GM12878 (cell line): ENCODE results near the gene UBE2I. TPM values are rescaled to one million over a fixed set of nuclear protein-coding genes. Genes with fewer than 3 reads are reported as not detected.

Experiments used
- ATAC-seq: fragments of 200-7000 bp; cut with Tn5 transposase; 3 replicates; pipeline ENCODE4 v1.9.1; 2020; ENCODE audit warnings: mild to moderate bottlenecking, moderate library complexity
- BruUV-seq: library from RNA; stranded (reverse); fragments of 400-500 nt; replicated peaks from 2 replicates; lab custom pipeline; 2021; lab: Mats Ljungman, UMichigan
- CTCF ChIA-PET: fragments of 300-600 bp; sonication (Branson Sonifier 250); formaldehyde crosslinking; extraction: SDS; loops from one replicate; lab custom pipeline; 2021; ENCODE audit warnings: inconsistent platforms; lab: Yijun Ruan, JAX
- POLR2A ChIA-PET: fragments of 350-600 bp; formaldehyde crosslinking; extraction: SDS; loops from one replicate; lab custom pipeline; 2021; ENCODE audit warnings: inconsistent platforms; lab: Charles Lee
- RAD21 ChIA-PET: fragments of 300-600 bp; sonication (Branson Sonifier 250); formaldehyde crosslinking; loops from one replicate; lab custom pipeline; 2023; ENCODE audit warnings: antibody characterized with exemption; ENCODE audit not compliant: unreplicated experiment; lab: Charles Lee
- SMC1A ChIA-PET: fragments of 300-600 bp; sonication (Branson Sonifier 250); formaldehyde crosslinking; loops from one replicate; lab custom pipeline; 2023; ENCODE audit not compliant: unreplicated experiment, uncharacterized antibody; lab: Charles Lee
- DNase-seq: peaks from one replicate; pipeline ENCODE4 v3.0.0-alpha.2; 2011; ENCODE audit warnings: low read depth, low spot score
- FAIRE-seq: peaks from 3 replicates; lab custom pipeline; 2011; peaks lifted over from hg19 to GRCh38; lab: Jason Lieb, UNC
- H2AFZ ChIP-seq: 2 replicates; pipeline ENCODE4 v1.6.0; 2011; ENCODE audit warnings: low read depth, low read length, control low read depth; ENCODE audit not compliant: control insufficient read depth
- H3K27ac ChIP-seq: 2 replicates; pipeline ENCODE4 v1.5.1; 2011; ENCODE audit warnings: control low read depth; ENCODE audit not compliant: control insufficient read depth, insufficient read depth
- H3K27me3 ChIP-seq, 2 experiments: replicated peaks in 1 of 2; 2 replicates each; pipeline versions ENCODE4 v1.6.0 to v1.6.1; 2011; ENCODE audit warnings: low read length in 1 of 2; ENCODE audit not compliant: control insufficient read depth in 2 of 2, insufficient read depth in 2 of 2
- H3K36me3 ChIP-seq, 2 experiments: 2 replicates each; pipeline ENCODE4 v1.5.1; 2011; ENCODE audit warnings: low read length in 1 of 2; ENCODE audit not compliant: control insufficient read depth in 2 of 2, insufficient read depth in 2 of 2
- H3K4me1 ChIP-seq: 2 replicates; pipeline ENCODE4 v1.6.1; 2011; ENCODE audit warnings: mild to moderate bottlenecking, low read length, moderate library complexity, mixed read lengths; ENCODE audit not compliant: control insufficient read depth, insufficient read depth
- H3K4me2 ChIP-seq: 2 replicates; pipeline ENCODE4 v1.6.0; 2011; ENCODE audit warnings: control low read depth; ENCODE audit not compliant: control insufficient read depth, insufficient read depth
- H3K4me3 ChIP-seq: fragments of 200-600 bp; sonication (generic); 2 replicates; pipeline ENCODE4 v1.5.1; 2016
- H3K79me2 ChIP-seq: 2 replicates; pipeline ENCODE4 v1.6.0; 2011; ENCODE audit warnings: low read length; ENCODE audit not compliant: control insufficient read depth, insufficient read depth
- H3K9ac ChIP-seq: 2 replicates; pipeline ENCODE4 v1.8.0; 2011; ENCODE audit warnings: low read length, control low read depth, mixed read lengths; ENCODE audit not compliant: control insufficient read depth, insufficient read depth
- H3K9me3 ChIP-seq: replicated peaks from 3 replicates; pipeline ENCODE4 v1.5.1; 2011; ENCODE audit warnings: mild to moderate bottlenecking, low read length; ENCODE audit not compliant: control insufficient read depth, insufficient read depth
- H4K20me1 ChIP-seq: 2 replicates; pipeline ENCODE4 v1.6.0; 2011; ENCODE audit not compliant: control insufficient read depth, insufficient read depth
- CHD4 ChIP-seq: fragments of 200-600 bp; sonication (generic); IDR thresholded peaks from 2 replicates; pipeline ENCODE4 v1.6.1; 2016; ENCODE audit warnings: mild to moderate bottlenecking
- FOS ChIP-seq: IDR thresholded peaks from 3 replicates; pipeline ENCODE4 v1.6.1; 2011; ENCODE audit warnings: borderline replicate concordance; ENCODE audit not compliant: insufficient read length; ENCODE audit errors: extremely low read depth
- FOXK2 ChIP-seq: fragments of 450-650 bp; IDR thresholded peaks from 2 replicates; pipeline ENCODE4 v1.6.1; 2017; ENCODE audit warnings: mild to moderate bottlenecking, moderate library complexity
- GATAD2B ChIP-seq: fragments of 450-650 bp; conservative IDR thresholded peaks from 2 replicates; pipeline ENCODE4 v1.6.1; 2017; ENCODE audit warnings: low read depth, mild to moderate bottlenecking, moderate library complexity
- IKZF1 ChIP-seq: fragments of 450-650 bp; conservative IDR thresholded peaks from 2 replicates; pipeline ENCODE4 v1.6.1; 2017; ENCODE audit warnings: antibody characterized with exemption, mild to moderate bottlenecking
- IKZF2 ChIP-seq, 2 experiments: fragments of 450-650 bp; IDR thresholded peaks; 2 replicates each; pipeline ENCODE4 v1.6.1; 2017; ENCODE audit warnings: mild to moderate bottlenecking in 2 of 2, moderate library complexity in 2 of 2
- JUND ChIP-seq: IDR thresholded peaks from 2 replicates; pipeline ENCODE4 v1.6.1; 2012; ENCODE audit warnings: low read depth, mild to moderate bottlenecking, low read length, improper control_type of control experiment, moderate library complexity
- KDM1A ChIP-seq: fragments of 200-600 bp; sonication (generic); IDR thresholded peaks from 2 replicates; pipeline ENCODE4 v1.6.1; 2016; ENCODE audit warnings: borderline replicate concordance
- SKIL ChIP-seq: fragments of 450-650 bp; IDR thresholded peaks from 2 replicates; pipeline ENCODE4 v1.6.1; 2017; ENCODE audit warnings: mild to moderate bottlenecking, low read depth, inconsistent platforms; ENCODE audit not compliant: poor library complexity, severe bottlenecking
- SMC3 ChIP-seq: IDR thresholded peaks from 2 replicates; pipeline ENCODE4 v1.6.1; 2011; ENCODE audit warnings: low read length, improper control_type of control experiment, borderline replicate concordance
- SP1 ChIP-seq: IDR thresholded peaks from one replicate; pipeline ENCODE4 v1.6.1; 2011; ENCODE audit warnings: low read depth, low read length
- SUPT20H ChIP-seq: IDR thresholded peaks from 2 replicates; pipeline ENCODE4 v1.6.1; 2011; ENCODE audit warnings: low read depth, mild to moderate bottlenecking, low read length, moderate library complexity, borderline replicate concordance; ENCODE audit not compliant: control insufficient read depth
- USF1 ChIP-seq: IDR thresholded peaks from 2 replicates; pipeline ENCODE4 v1.6.1; 2011; ENCODE audit warnings: borderline replicate concordance, low read depth, mild to moderate bottlenecking, moderate library complexity, mixed read lengths, low read length; ENCODE audit not compliant: insufficient read depth; ENCODE audit errors: extremely low read length
- WRNIP1 ChIP-seq: IDR thresholded peaks from 2 replicates; pipeline ENCODE4 v1.6.1; 2011; ENCODE audit warnings: low read depth, low read length, improper control_type of control experiment, borderline replicate concordance
- ZBTB40 ChIP-seq: fragments of 450-650 bp; IDR thresholded peaks from 2 replicates; pipeline ENCODE4 v1.6.1; 2016; ENCODE audit warnings: mild to moderate bottlenecking, moderate library complexity, borderline replicate concordance
- ZNF217 ChIP-seq: fragments of 450-650 bp; IDR thresholded peaks from 2 replicates; pipeline ENCODE4 v1.6.1; 2017; ENCODE audit warnings: antibody characterized with exemption, mild to moderate bottlenecking
- WGBS: methylation state at CpG from one replicate; pipeline ENCODE4 v1.1.6; 2016; ENCODE audit warnings: low lambda C conversion rate; ENCODE audit not compliant: insufficient replicate concordance, insufficient coverage; ENCODE audit errors: missing lambda C conversion rate; 5-methylcytosine and 5-hydroxymethylcytosine counted together
- in situ Hi-C: fragments of 300-500 bp; cut with MboI; formaldehyde crosslinking; loops from 9 replicates; pipeline ENCODE4 v1.14.3; 2018; ENCODE audit warnings: mixed read lengths
- intact Hi-C: fragments of 100-400 bp; cut with micrococcal nuclease; formaldehyde crosslinking; loops from one replicate; pipeline ENCODE4 v1.14.2; 2022; ENCODE audit not compliant: unreplicated experiment
- polyA plus RNA-seq, 11 experiments: library from polyadenylated mRNA; depleted of rRNA in 4 of 11; unstranded in 6 of 11; stranded (reverse) in 5 of 11; fragments of >200 nt; fragmentation: Nextera tagmentation in 4 of 11; fragmentation: Illumina TruSeq in 1 of 11; extraction: Ambion mirVana in 4 of 11; extraction: Trizol in 1 of 11; gene quantifications; 1 replicate in 1 of 11; 2 replicates in 10 of 11; pipeline versions ENCODE4 v1.2.1 to v1.2.3, GENCODE V29; 2011 to 2016; ENCODE audit warnings: inconsistent platforms in 2 of 11, missing spikeins in 2 of 11, low read depth in 1 of 11
- total RNA-seq, 4 experiments: library from RNA; depleted of rRNA in 3 of 4; stranded (reverse); fragments of >200 nt in 3 of 4; fragmentation: Illumina TruSeq in 1 of 4; extraction: Trizol in 1 of 4; gene quantifications; 2 replicates each; pipeline versions ENCODE4 v1.2.1 to v1.2.3, GENCODE V29; 2013 to 2021

UBE2I gene
- total and polyA plus RNA-seq, 10 of the 15 experiments (the other 5 are each of a cell fraction or from before 2014, with no cell fraction given) = 47.5 to 243 (median 194) TPM

GRCh38 chr16:1288813-1289476 lies 20.5 kb upstream of the UBE2I start:
- Histone ChIP-seq H3K4me3 (no peak overlapping the region), H3K4me1 (no peaks in the 10 kb centered on the region), H3K36me3 (no peaks in the 10 kb centered on the region), H3K9me3 (no peaks in the 10 kb centered on the region), H4K20me1 (no peaks in the 10 kb centered on the region), H3K27me3 (no peaks in the 10 kb centered on the region; a peak in 2 of 4 replicates), H3K4me2 (no peak overlapping the region), H3K79me2 (no peaks in the 10 kb centered on the region), H2AFZ (no peak overlapping the region), H3K9ac (no peak overlapping the region), H3K27ac (no peak overlapping the region)
- ChIA-PET CTCF (no interaction called here), POLR2A (no interaction called here), SMC1A (no interaction called here), RAD21 (no interaction called here)
- DNase-seq (no peak), FAIRE-seq (no peak), ATAC-seq (no peak)
- in situ Hi-C loops = no loop called here
- intact Hi-C loops = no loop called here
- 9% methylated on average over 18 of the region's 20 CpGs for WGBS
- TF ChIP-seq SUPT20H = no peak
- no peak for TF ChIP-seq JUND
- TF ChIP-seq ZBTB40 = no peak
- no peak for TF ChIP-seq CHD4
- TF ChIP-seq IKZF2 (IDR thresholded peaks at IDR 0.05) = no peak
- TF ChIP-seq FOS = no peak
- no peak for TF ChIP-seq IKZF1
- no peak for TF ChIP-seq WRNIP1
- TF ChIP-seq FOXK2 = no peak
- TF ChIP-seq ZNF217 = no peak
- TF ChIP-seq USF1 = no peak
- TF ChIP-seq GATAD2B = no peak
- no peak for TF ChIP-seq KDM1A
- no peak for TF ChIP-seq SP1
- no peak for TF ChIP-seq SMC3
- TF ChIP-seq SKIL = no peak
- BruUV-seq = no TSS peak
